GM18951 (cell line): ENCODE results near the gene NARF.

Source experiments
- POLR2A ChIP-seq: IDR thresholded peaks from 4 replicates; pipeline ENCODE4 v1.6.1; 2011; ENCODE audit warnings: mild to moderate bottlenecking; ENCODE audit not compliant: insufficient read length, insufficient read depth; ENCODE audit errors: extremely low read depth
- in situ Hi-C: fragments of 300-500 bp; cut with MboI; formaldehyde crosslinking; loops from one replicate; pipeline ENCODE4 v1.12.0; 2022; ENCODE audit warnings: low sequenced_read_pairs, mixed read lengths, inconsistent platforms; ENCODE audit not compliant: unreplicated experiment

NARF gene

GRCh38 chr17:82436601-82437324, 21.8 kb upstream of the NARF start:
- in situ Hi-C loops, result no loop called here
- TF ChIP-seq POLR2A, result no peak

- no peak for TF ChIP-seq POLR2A
- in situ Hi-C loops, result no loop called here
Observed at GRCh38 chr17:82437325-82437668, 21.2 kb upstream of the NARF start.

- TF ChIP-seq POLR2A, result no peak
- in situ Hi-C loops, result no loop called here
Observed at GRCh38 chr17:82438401-82439193, 19.9 kb upstream of the NARF start.

GRCh38 chr17:82439194-82439828, 19.2 kb upstream of the NARF start:
- no peak for TF ChIP-seq POLR2A
- in situ Hi-C loops, result no loop called here

- in situ Hi-C loops, result no loop called here
- peak; percentile 27 for TF ChIP-seq POLR2A
Observed at GRCh38 chr17:82439829-82440365, 18.6 kb upstream of the NARF start.

GRCh38 chr17:82440469-82440981, 18.0 kb upstream of the NARF start:
- TF ChIP-seq POLR2A, result peak; percentile 27
- in situ Hi-C loops, result no loop called here

GRCh38 chr17:82440991-82441627, 17.4 kb upstream of the NARF start:
- no peak for TF ChIP-seq POLR2A
- in situ Hi-C loops, result no loop called here

GRCh38 chr17:82441691-82442487, 16.7 kb upstream of the NARF start:
- peak; percentile 17 for TF ChIP-seq POLR2A
- in situ Hi-C loops, result no loop called here

GRCh38 chr17:82442643-82443464, 15.7 kb upstream of the NARF start:
- no peak for TF ChIP-seq POLR2A
- in situ Hi-C loops, result no loop called here

GRCh38 chr17:82443465-82444283, 14.9 kb upstream of the NARF start:
- in situ Hi-C loops, result no loop called here
- TF ChIP-seq POLR2A, result no peak
